IMR-90 (cell line): ENCODE results near the gene GKN1. TPM values are rescaled to one million over a fixed set of nuclear protein-coding genes. Genes with fewer than 3 reads are reported as not detected.

ENCODE experiments used
- ATAC-seq: fragments of 200-7000 bp; cut with Tn5 transposase; 2 replicates; pipeline ENCODE4 v1.9.1; 2020; ENCODE audit warnings: low read depth, mild to moderate bottlenecking, moderate library complexity
- BruUV-seq: library from RNA; stranded (reverse); fragments of 400-500 nt; replicated peaks from 2 replicates; lab custom pipeline; 2021; lab: Mats Ljungman, UMichigan
- CTCF ChIA-PET: fragments of 300-600 bp; formaldehyde crosslinking; extraction: SDS; loops from one replicate; lab custom pipeline; 2021; ENCODE audit warnings: antibody characterized with exemption; lab: Yijun Ruan, JAX
- POLR2A ChIA-PET: fragments of 300-600 bp; sonication (Branson Sonifier 250); formaldehyde crosslinking; loops from one replicate; lab custom pipeline; 2022; ENCODE audit warnings: antibody characterized with exemption; ENCODE audit not compliant: unreplicated experiment; lab: Charles Lee
- DNase-seq: peaks from one replicate; pipeline ENCODE4 v3.0.0; 2013
- H2AFZ ChIP-seq: replicated peaks from 2 replicates; pipeline ENCODE3; 2013; ENCODE audit warnings: low read length, mild to moderate bottlenecking; ENCODE audit not compliant: poor library complexity
- H2AK5ac ChIP-seq: 2 replicates; pipeline ENCODE4 v1.6.1; 2013; ENCODE audit warnings: low read depth, low read length, inconsistent platforms
- H2AK9ac ChIP-seq: replicated peaks from 2 replicates; pipeline ENCODE3; 2013; ENCODE audit warnings: mild to moderate bottlenecking, low read depth, low read length, moderate library complexity; ENCODE audit not compliant: poor library complexity
- H2BK120ac ChIP-seq: 2 replicates; pipeline ENCODE4 v1.6.1; 2013; ENCODE audit warnings: low read depth, low read length, inconsistent platforms
- H2BK15ac ChIP-seq: 3 replicates; pipeline ENCODE4 v1.6.1; 2013; ENCODE audit warnings: low read depth, low read length, inconsistent platforms
- H2BK20ac ChIP-seq: 2 replicates; pipeline ENCODE4 v1.6.1; 2013; ENCODE audit warnings: low read depth, mild to moderate bottlenecking, inconsistent platforms, low read length, moderate library complexity
- H2BK5ac ChIP-seq: 2 replicates; pipeline ENCODE4 v1.6.1; 2013; ENCODE audit warnings: mild to moderate bottlenecking, low read depth, low read length, inconsistent platforms; ENCODE audit not compliant: poor library complexity, severe bottlenecking
- H3K14ac ChIP-seq: replicated peaks from 2 replicates; pipeline ENCODE4 v1.6.1; 2013; ENCODE audit warnings: low read depth, low read length, inconsistent platforms
- H3K18ac ChIP-seq: 2 replicates; pipeline ENCODE4 v1.6.1; 2013; ENCODE audit warnings: low read depth, low read length, control low read depth
- H3K23ac ChIP-seq: 2 replicates; pipeline ENCODE4 v1.6.1; 2013; ENCODE audit warnings: low read depth, low read length, inconsistent platforms
- H3K27ac ChIP-seq: 2 replicates; pipeline ENCODE4 v1.5.1; 2013; ENCODE audit warnings: mild to moderate bottlenecking, control low read depth, low read length; ENCODE audit not compliant: insufficient read depth
- H3K27me3 ChIP-seq: 2 replicates; pipeline ENCODE4 v1.6.1; 2013; ENCODE audit warnings: low read length; ENCODE audit not compliant: control insufficient read depth, insufficient read depth
- H3K36me3 ChIP-seq: 2 replicates; pipeline ENCODE4 v1.6.1; 2013; ENCODE audit warnings: low read length, mixed read lengths; ENCODE audit not compliant: control insufficient read depth, insufficient read depth
- H3K4ac ChIP-seq: 2 replicates; pipeline ENCODE4 v1.6.1; 2013; ENCODE audit warnings: low read depth, low read length, inconsistent platforms
- H3K4me1 ChIP-seq: 2 replicates; pipeline ENCODE4 v1.6.1; 2013; ENCODE audit warnings: low read length, mixed read lengths; ENCODE audit not compliant: control insufficient read depth, insufficient read depth
- H3K4me2 ChIP-seq: 2 replicates; pipeline ENCODE4 v1.6.1; 2013; ENCODE audit warnings: low read depth, mild to moderate bottlenecking, control low read depth, low read length, moderate library complexity
- H3K4me3 ChIP-seq: 2 replicates; pipeline ENCODE4 v1.5.1; 2013; ENCODE audit warnings: low read depth, mild to moderate bottlenecking, control low read depth, low read length, moderate library complexity; ENCODE audit not compliant: insufficient read depth
- H3K56ac ChIP-seq: 2 replicates; pipeline ENCODE4 v1.6.1; 2013; ENCODE audit warnings: low read length, inconsistent platforms; ENCODE audit not compliant: insufficient read depth; ENCODE audit errors: extremely low read depth
- H3K79me1 ChIP-seq, 2 experiments: 2 replicates each; pipeline ENCODE4 v1.6.1; 2013; ENCODE audit warnings: low read length in 2 of 2, inconsistent platforms in 1 of 2, low read depth in 1 of 2
- H3K9ac ChIP-seq: 2 replicates; pipeline ENCODE4 v1.6.1; 2013; ENCODE audit warnings: low read depth, low read length, control low read depth
- H3K9me1 ChIP-seq: 2 replicates; pipeline ENCODE4 v1.6.1; 2013; ENCODE audit warnings: low read length, inconsistent platforms; ENCODE audit not compliant: insufficient read depth
- H3K9me3 ChIP-seq: 2 replicates; pipeline ENCODE4 v1.6.1; 2013; ENCODE audit warnings: low read length; ENCODE audit not compliant: control insufficient read depth, insufficient read depth
- H4K20me1 ChIP-seq: 2 replicates; pipeline ENCODE4 v1.6.1; 2013; ENCODE audit warnings: low read length, inconsistent platforms; ENCODE audit not compliant: insufficient read depth
- H4K5ac ChIP-seq: 2 replicates; pipeline ENCODE4 v1.6.1; 2013; ENCODE audit warnings: mild to moderate bottlenecking, low read depth, low read length, control low read depth
- H4K8ac ChIP-seq, 2 experiments: 2 replicates each; pipeline ENCODE4 v1.6.1; 2013; ENCODE audit warnings: low read depth in 2 of 2, low read length in 2 of 2, control low read depth in 1 of 2, inconsistent platforms in 1 of 2
- H4K91ac ChIP-seq: 2 replicates; pipeline ENCODE4 v1.6.1; 2013; ENCODE audit warnings: low read depth, low read length, inconsistent platforms; ENCODE audit not compliant: insufficient read depth
- BHLHE40 ChIP-seq: fragments of 150-350 bp; IDR thresholded peaks from 2 replicates; pipeline ENCODE4 v1.6.1; 2016; ENCODE audit warnings: mild to moderate bottlenecking, low read depth, low read length
- CEBPB ChIP-seq: IDR thresholded peaks from 2 replicates; pipeline ENCODE4 v1.6.1; 2012; ENCODE audit warnings: low read depth, low read length, improper control_type of control experiment
- CHD1 ChIP-seq: IDR thresholded peaks from 2 replicates; pipeline ENCODE4 v1.6.1; 2012; ENCODE audit warnings: low read depth, low read length, improper control_type of control experiment
- ELK1 ChIP-seq: fragments of 150-350 bp; IDR thresholded peaks from 2 replicates; pipeline ENCODE4 v1.6.1; 2016; ENCODE audit warnings: low read depth, mild to moderate bottlenecking, low read length, moderate library complexity, borderline replicate concordance
- FOS ChIP-seq: fragments of 150-350 bp; IDR thresholded peaks from 2 replicates; pipeline ENCODE4 v1.6.1; 2016; ENCODE audit warnings: low read depth, low read length
- MAFK ChIP-seq: IDR thresholded peaks from 2 replicates; pipeline ENCODE4 v1.6.1; 2012; ENCODE audit warnings: low read depth, low read length, improper control_type of control experiment
- NFE2L2 ChIP-seq: fragments of 150-350 bp; IDR thresholded peaks from 2 replicates; pipeline ENCODE4 v1.6.1; 2016; ENCODE audit warnings: low read depth, mild to moderate bottlenecking, low read length
- POLR2A ChIP-seq: IDR thresholded peaks from 2 replicates; pipeline ENCODE4 v1.6.1; 2012; ENCODE audit warnings: mild to moderate bottlenecking, low read depth, low read length
- RAD21 ChIP-seq: IDR thresholded peaks from 2 replicates; pipeline ENCODE4 v1.6.1; 2012; ENCODE audit warnings: low read length, improper control_type of control experiment
- RCOR1 ChIP-seq: IDR thresholded peaks from 2 replicates; pipeline ENCODE4 v1.6.1; 2012; ENCODE audit warnings: mild to moderate bottlenecking, low read length, improper control_type of control experiment; ENCODE audit not compliant: insufficient replicate concordance
- RFX5 ChIP-seq: IDR thresholded peaks from 2 replicates; pipeline ENCODE4 v1.8.0; 2012; ENCODE audit warnings: low read depth, mild to moderate bottlenecking, low read length, moderate library complexity
- SMC3 ChIP-seq: fragments of 150-350 bp; IDR thresholded peaks from 2 replicates; pipeline ENCODE4 v1.6.1; 2016; ENCODE audit warnings: low read depth, mild to moderate bottlenecking, antibody characterized with exemption, low read length, moderate library complexity
- WGBS, 2 experiments: methylation state at CpG; one replicate each; pipeline versions ENCODE4 v1.1.5 to v1.1.7; 2013; ENCODE audit warnings: missing lambda C conversion rate in 2 of 2; ENCODE audit not compliant: insufficient read length in 1 of 2; ENCODE audit errors: extremely low coverage in 2 of 2; 5-methylcytosine and 5-hydroxymethylcytosine counted together
- dilution Hi-C: fragments of 300-500 bp; cut with HindIII; formaldehyde crosslinking; loops from one replicate; pipeline ENCODE4 v1.14.3; 2018; ENCODE audit warnings: low sequenced_read_pairs; ENCODE audit not compliant: unreplicated experiment
- in situ Hi-C: fragments of 300-500 bp; cut with MboI; formaldehyde crosslinking; loops from 3 replicates; pipeline ENCODE4 v1.14.3; 2019; ENCODE audit warnings: low sequenced_read_pairs, inconsistent platforms, mixed read lengths
- intact Hi-C: fragments of 100-400 bp; cut with micrococcal nuclease; formaldehyde crosslinking; loops from 2 replicates; pipeline ENCODE4 v1.10.0; 2022
- polyA plus RNA-seq, 3 experiments: library from polyadenylated mRNA; depleted of rRNA; stranded (reverse); fragments of >200 nt; gene quantifications; 2 replicates each; pipeline ENCODE4 v1.2.3, GENCODE V29; 2012; ENCODE audit warnings: low replicate concordance in 1 of 3
- total RNA-seq: library from RNA; depleted of rRNA; stranded (reverse); fragments of >200 nt; gene quantifications from 2 replicates; pipeline ENCODE4 v1.2.3, GENCODE V29; 2012

The GKN1 gene
- total and polyA plus RNA-seq, 2 of the 4 experiments (the other 2 are of a cell fraction): not detected

DNA sequence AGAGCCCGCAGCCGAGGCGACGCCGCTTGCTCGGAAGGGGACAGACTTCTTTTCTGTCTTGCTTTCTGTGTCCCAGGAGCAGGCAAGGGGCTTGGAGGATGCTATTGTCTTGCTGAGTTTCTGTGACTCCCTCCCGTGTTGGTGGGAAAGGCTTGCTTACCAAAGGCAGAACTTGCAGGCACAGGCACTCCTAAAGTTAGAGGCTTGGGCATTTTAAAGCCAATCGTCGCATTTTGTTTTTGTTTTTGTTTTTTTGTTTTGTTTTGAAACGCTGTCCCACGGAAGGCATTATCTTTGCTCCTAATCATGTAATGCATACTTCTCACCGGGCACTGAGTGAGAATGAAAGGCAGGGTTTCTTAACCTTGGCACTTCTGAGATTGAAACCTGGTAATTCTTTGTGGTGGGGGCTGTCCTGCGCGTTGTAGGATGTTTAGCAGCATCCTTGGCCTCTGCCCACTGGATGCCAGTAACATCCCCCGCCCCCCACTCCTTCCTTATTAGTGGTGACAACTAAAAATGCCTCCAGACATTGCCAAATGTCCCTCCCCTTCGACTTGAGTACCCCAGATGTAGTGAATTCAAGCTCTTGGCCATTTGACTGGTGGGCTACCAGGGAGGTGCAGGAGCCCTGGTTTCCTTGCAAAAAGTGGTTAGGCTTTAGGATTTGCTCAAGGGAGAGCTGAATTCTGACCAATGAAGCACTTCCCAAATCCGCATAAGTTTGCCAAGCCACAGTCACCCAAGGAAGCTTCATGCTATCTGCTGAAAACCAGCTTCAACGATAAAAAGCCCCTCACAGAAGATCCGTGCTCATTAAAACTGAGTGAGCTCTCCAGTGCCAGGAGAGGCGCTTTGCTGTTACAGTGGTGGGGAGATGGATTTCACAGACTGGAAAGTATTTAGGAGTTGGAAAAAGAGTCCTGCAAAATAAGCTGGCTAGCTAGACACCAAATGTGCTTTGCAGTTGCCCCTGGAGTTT is 39.7 kb downstream of the GKN1 start:
- peaks cover 16% of the 10 kb centered on the region for H3K9me1 ChIP-seq
- in situ Hi-C loops: loop anchor here (5.0 to 10.0 kb wide), 2 partner anchors 161 to 293 kb away; no protein-coding TSS in a partner anchor
- H2AK9ac ChIP-seq: peak overlapping the region; percentile 69
- H2BK120ac ChIP-seq: peak overlapping the region; percentile 75
- peak overlapping the region; percentile 74 for H3K56ac ChIP-seq
- peak overlapping the region; percentile 77 for H2BK5ac ChIP-seq
- TF ChIP-seq POLR2A (peak; percentile 43; the same call in 1 of the 2 replicates), ELK1 (no peak), NFE2L2 (no peak), BHLHE40 (no peak), SMC3 (no peak), RCOR1 (no peak), FOS (no peak), CHD1 (no peak), RAD21 (0 out of 2 replicates have a peak, but pooled peaks have one; percentile 5), RFX5 (no peak), MAFK (no peak), CEBPB (no peak)
- no peak overlapping the region for H2BK15ac ChIP-seq
- intact Hi-C loops: loop anchor here (1.0 to 10.0 kb wide), 6 partner anchors 71 to 697 kb away; partner anchors contain the start of genes APLF and FBXO48
- POLR2A ChIA-PET: interaction anchor here (0.6 to 0.9 kb wide), 4 partner anchors 81 to 177 kb away, joined by 3 to 27 read pairs (median 5); no protein-coding TSS in a partner anchor
- H4K8ac ChIP-seq: peak overlapping the region; percentile 67 to 94
- peak overlapping the region; percentile 98 for H3K18ac ChIP-seq
- H3K9me3 ChIP-seq: no peaks in the 10 kb centered on the region
- H3K23ac ChIP-seq: peak overlapping the region; percentile 91
- peak overlapping the region; percentile 99 for H3K4me3 ChIP-seq
- ATAC-seq (peak; percentile 18), DNase-seq (peak; percentile 54)
- H2BK20ac ChIP-seq: peak overlapping the region; percentile 52; the same call in 1 of the 2 replicates
- 0% methylated on average over 8 of the region's 20 CpGs; no CpG with 5 or more reads in 1 of the 2 experiments for WGBS, 2 experiments
- BruUV-seq: no TSS peak
- dilution Hi-C loops: loop anchor here (25.0 kb wide), 1 partner anchor 298 kb away; no protein-coding TSS in a partner anchor
- CTCF ChIA-PET: interaction anchor here (1.0 to 1.3 kb wide), 6 partner anchors 12 to 292 kb away, joined by 3 to 5 read pairs (median 3); no protein-coding TSS in a partner anchor
- peak overlapping the region; percentile 92 for H3K14ac ChIP-seq
- peak overlapping the region; percentile 89 for H3K4ac ChIP-seq
- H4K91ac ChIP-seq: peak overlapping the region; percentile 89
- H3K27me3 ChIP-seq: no peaks in the 10 kb centered on the region
- H3K79me1 ChIP-seq: peaks cover 22 to 42% of the 10 kb centered on the region in 2 experiments
- H3K4me1 ChIP-seq: peaks cover 7% of the 10 kb centered on the region
- peak overlapping the region; percentile 89 for H3K27ac ChIP-seq
- peak overlapping the region; percentile 69 for H2AK5ac ChIP-seq
- peak overlapping the region; percentile 100 for H3K9ac ChIP-seq
- peak overlapping the region; percentile 97 for H4K5ac ChIP-seq
- peaks cover 8% of the 10 kb centered on the region for H3K36me3 ChIP-seq
- H4K20me1 ChIP-seq: peaks cover 30% of the 10 kb centered on the region
- H3K4me2 ChIP-seq: peak overlapping the region; percentile 82
- H2AFZ ChIP-seq: peak overlapping the region; percentile 97
